ENCODE results near the gene ALKAL2.

DNA sequence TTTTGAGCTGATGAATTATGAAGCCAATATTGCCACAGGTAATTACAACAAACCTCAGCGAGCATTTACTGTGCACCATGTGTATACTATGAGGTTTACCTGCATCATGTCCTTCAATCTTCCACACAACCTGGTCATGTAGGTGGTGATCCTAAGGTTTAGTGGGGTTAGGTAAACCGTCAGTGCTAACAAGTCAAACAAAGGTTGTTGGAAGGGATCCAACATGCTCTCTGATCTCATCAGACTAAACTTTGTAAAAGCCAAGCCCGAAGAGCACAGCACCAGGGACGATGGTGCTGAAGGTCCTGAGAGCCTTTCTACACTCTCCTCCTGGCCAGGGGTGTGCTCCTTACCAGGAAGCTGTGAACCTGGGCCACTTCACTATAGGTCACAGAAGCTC is 53.5 kb downstream of the ALKAL2 start:
- TF ChIP-seq CTCF (IDR thresholded peaks at IDR 0.05; ENCODE audit: insufficient read depth, low read depth, low read length) (no peak), EZH2 (IDR thresholded peaks at IDR 0.05; ENCODE audit: insufficient read depth, low read length) (no peak)

All from astrocyte (in vitro differentiated cells and primary cell).